ENCODE results near the gene HES7.

HES7 gene

GRCh38 chr17:8159459-8160223 is 35.7 kb upstream of the HES7 start:
- peak overlapping the region; percentile 91 for H3K27ac Mint-ChIP-seq
- H3K36me3 Mint-ChIP-seq (ENCODE audit: low read depth) = peaks cover 31% of the 10 kb centered on the region
- DNase-seq (ENCODE audit: low spot score) = no peak
- H3K27me3 Mint-ChIP-seq (ENCODE audit: low read depth) = no peaks in the 10 kb centered on the region
- peak overlapping the region; percentile 77 for H3K4me3 Mint-ChIP-seq
- H3K9me3 Mint-ChIP-seq = no peaks in the 10 kb centered on the region
- H3K4me1 Mint-ChIP-seq (ENCODE audit: low read depth) = peaks cover 51% of the 10 kb centered on the region

DNA sequence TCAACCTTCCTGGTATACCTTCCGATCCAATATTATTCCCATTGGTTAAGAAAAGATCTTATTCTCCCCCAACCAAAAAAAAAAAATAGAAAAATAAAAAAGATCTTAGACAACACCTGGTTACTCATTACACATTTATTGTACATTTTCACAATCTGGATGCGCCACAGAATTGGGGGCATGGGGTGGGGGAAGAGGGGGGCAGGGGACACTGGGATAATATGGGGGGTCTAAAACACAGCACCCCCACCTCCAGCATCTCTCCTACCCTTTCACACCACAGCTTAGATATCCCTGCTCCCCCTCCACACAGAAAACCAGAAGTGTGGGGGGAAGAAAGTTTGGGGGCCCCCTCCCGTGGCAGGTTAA is 35.1 kb upstream of the HES7 start:
- no peak for DNase-seq (ENCODE audit: low spot score)
- Mint-ChIP-seq H3K9me3 (no peaks in the 10 kb centered on the region), H3K4me3 (peak overlapping the region; percentile 25), H3K27me3 (ENCODE audit: low read depth) (no peaks in the 10 kb centered on the region), H3K27ac (peak overlapping the region; percentile 89), H3K36me3 (ENCODE audit: low read depth) (peaks cover 31% of the 10 kb centered on the region), H3K4me1 (ENCODE audit: low read depth) (peaks cover 50% of the 10 kb centered on the region)

DNA sequence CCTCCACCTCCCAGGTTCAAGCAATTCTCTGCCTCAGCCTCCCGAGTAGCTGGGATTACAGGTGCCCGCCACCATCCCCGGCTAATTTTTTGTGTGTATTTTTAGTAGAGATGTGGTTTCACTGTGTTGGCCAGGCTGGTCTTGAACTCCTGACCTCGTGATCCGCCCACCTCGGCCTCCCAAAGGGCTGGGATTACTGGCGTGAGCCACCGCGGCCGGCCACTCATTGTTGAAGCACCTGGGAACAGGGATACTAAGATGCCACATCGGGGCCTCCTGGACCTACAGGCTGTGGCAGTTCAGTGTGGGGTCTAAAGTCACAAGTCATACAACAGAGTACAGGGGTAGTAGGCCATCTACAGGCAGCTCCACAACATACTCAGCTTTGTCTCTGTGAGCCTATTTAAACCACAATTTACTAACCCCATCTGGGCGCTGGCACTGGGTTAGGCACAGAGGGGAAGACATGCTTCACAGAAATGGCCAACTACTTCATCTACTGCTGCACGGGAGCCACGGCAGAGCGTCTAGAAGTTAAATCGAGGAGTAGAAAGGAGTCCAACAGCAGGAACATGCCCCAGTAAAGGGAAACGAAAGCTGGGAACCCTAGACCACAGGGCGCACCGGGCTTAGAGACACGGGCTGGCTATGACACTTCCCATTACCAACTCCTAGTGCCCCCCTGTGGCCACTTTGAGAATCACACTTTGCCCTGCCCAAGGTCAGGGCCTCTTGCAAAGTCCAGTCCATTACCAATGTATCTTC is 34.5 kb upstream of the HES7 start:
- Mint-ChIP-seq H3K9me3 (no peaks in the 10 kb centered on the region), H3K27ac (peak overlapping the region; percentile 89), H3K36me3 (ENCODE audit: low read depth) (peaks cover 31% of the 10 kb centered on the region), H3K27me3 (ENCODE audit: low read depth) (no peaks in the 10 kb centered on the region), H3K4me3 (peak overlapping the region; percentile 25), H3K4me1 (ENCODE audit: low read depth) (peaks cover 49% of the 10 kb centered on the region)
- peak; percentile 84 for DNase-seq (ENCODE audit: low spot score)

DNA sequence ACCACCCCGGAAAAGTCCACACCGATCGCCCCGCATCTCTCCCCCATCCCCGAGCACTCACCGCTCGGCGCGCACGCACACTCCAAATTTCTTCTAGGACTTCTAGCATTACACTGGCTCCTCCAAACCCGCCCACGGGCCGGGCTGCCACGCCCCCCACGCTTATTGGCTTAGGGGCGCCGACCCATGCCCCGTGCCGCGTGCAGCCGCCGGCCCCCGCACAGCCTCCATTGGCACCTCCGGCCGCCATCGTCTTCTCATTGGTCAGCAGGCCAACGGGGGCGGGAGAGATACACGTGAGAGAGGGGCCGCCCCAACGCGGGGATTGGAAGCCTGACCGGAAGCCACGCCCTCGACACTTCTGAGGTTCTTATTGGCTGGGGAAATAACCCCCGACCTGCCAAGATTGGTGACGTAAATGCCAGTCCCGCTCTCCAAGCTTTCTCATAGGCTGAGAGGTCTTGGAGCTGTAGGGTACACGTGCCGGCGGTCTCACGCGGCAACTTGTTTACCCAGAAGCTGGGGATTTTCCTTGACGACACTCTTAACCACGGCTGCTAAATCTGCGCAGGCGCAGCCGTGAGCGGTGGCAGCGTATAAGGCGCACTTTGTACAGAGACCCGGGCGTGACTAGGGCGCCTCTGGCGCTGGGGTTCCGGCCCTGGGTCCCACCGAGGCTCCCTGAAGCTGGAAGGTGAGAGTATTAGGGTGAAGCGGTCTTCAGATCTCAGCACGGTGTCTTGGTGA is 32.5 kb upstream of the HES7 start:
- DNase-seq (ENCODE audit: low spot score) = peak; percentile 100
- peaks cover 59% of the 10 kb centered on the region for H3K4me1 Mint-ChIP-seq (ENCODE audit: low read depth)
- no peak overlapping the region for H3K4me3 Mint-ChIP-seq
- H3K9me3 Mint-ChIP-seq = no peaks in the 10 kb centered on the region
- no peak overlapping the region for H3K27ac Mint-ChIP-seq
- no peaks in the 10 kb centered on the region for H3K27me3 Mint-ChIP-seq (ENCODE audit: low read depth)
- peaks cover 27% of the 10 kb centered on the region for H3K36me3 Mint-ChIP-seq (ENCODE audit: low read depth)

GRCh38 chr17:8155996-8156245 is 32.0 kb upstream of the HES7 start:
- no peaks in the 10 kb centered on the region for H3K27me3 Mint-ChIP-seq (ENCODE audit: low read depth)
- no peak for DNase-seq (ENCODE audit: low spot score)
- H3K9me3 Mint-ChIP-seq = no peaks in the 10 kb centered on the region
- H3K4me1 Mint-ChIP-seq (ENCODE audit: low read depth) = peaks cover 55% of the 10 kb centered on the region
- no peak overlapping the region for H3K27ac Mint-ChIP-seq
- peaks cover 22% of the 10 kb centered on the region for H3K36me3 Mint-ChIP-seq (ENCODE audit: low read depth)
- no peak overlapping the region for H3K4me3 Mint-ChIP-seq

DNA sequence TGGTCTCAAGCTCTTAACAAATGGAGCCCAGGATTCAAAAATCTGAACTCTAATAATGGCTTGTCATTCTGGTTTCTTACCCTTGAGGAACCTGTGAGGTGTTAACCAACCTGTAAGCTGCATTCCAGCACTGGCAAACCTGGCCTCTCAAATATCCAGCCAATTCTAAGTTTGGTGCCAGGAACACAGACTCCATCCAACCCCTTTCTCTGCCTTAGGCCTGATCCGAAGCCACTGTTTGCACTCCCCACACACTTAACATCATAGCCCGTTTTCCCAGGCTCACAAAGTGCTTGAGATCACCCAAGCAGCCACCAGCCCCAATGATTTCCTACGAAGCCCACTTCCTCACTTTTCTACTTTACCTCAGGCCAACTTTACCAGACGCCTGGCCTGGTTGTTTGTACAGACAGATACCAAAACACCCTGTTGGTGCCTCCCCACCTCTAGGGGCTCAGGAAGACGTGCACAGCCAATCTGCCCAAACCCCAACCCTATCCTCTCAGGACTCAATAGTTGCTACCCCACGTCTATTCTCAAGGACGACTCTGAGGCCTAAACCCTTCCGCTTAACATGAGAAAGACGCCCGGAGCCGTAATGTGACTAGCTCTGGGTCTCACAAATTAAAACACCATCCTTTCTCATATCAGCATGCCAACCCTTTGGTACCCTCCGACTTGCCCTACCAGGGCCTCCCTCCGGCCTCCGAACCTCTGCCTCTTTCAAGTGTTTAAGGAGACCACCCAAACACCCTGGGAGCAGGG is 31.5 kb upstream of the HES7 start:
- no peak overlapping the region for H3K4me3 Mint-ChIP-seq
- H3K4me1 Mint-ChIP-seq (ENCODE audit: low read depth) = peaks cover 50% of the 10 kb centered on the region
- H3K36me3 Mint-ChIP-seq (ENCODE audit: low read depth) = peaks cover 18% of the 10 kb centered on the region
- no peak overlapping the region for H3K27ac Mint-ChIP-seq
- H3K9me3 Mint-ChIP-seq = no peaks in the 10 kb centered on the region
- H3K27me3 Mint-ChIP-seq (ENCODE audit: low read depth) = no peaks in the 10 kb centered on the region
- no peak for DNase-seq (ENCODE audit: low spot score)

- no peak for DNase-seq (ENCODE audit: low spot score)
- H3K27ac Mint-ChIP-seq = no peak overlapping the region
- H3K4me1 Mint-ChIP-seq (ENCODE audit: low read depth) = peaks cover 44% of the 10 kb centered on the region
- H3K9me3 Mint-ChIP-seq = no peaks in the 10 kb centered on the region
- no peaks in the 10 kb centered on the region for H3K27me3 Mint-ChIP-seq (ENCODE audit: low read depth)
- no peak overlapping the region for H3K4me3 Mint-ChIP-seq
- H3K36me3 Mint-ChIP-seq (ENCODE audit: low read depth) = peaks cover 16% of the 10 kb centered on the region
Observed at GRCh38 chr17:8154608-8155155, 30.8 kb upstream of the HES7 start.

DNA sequence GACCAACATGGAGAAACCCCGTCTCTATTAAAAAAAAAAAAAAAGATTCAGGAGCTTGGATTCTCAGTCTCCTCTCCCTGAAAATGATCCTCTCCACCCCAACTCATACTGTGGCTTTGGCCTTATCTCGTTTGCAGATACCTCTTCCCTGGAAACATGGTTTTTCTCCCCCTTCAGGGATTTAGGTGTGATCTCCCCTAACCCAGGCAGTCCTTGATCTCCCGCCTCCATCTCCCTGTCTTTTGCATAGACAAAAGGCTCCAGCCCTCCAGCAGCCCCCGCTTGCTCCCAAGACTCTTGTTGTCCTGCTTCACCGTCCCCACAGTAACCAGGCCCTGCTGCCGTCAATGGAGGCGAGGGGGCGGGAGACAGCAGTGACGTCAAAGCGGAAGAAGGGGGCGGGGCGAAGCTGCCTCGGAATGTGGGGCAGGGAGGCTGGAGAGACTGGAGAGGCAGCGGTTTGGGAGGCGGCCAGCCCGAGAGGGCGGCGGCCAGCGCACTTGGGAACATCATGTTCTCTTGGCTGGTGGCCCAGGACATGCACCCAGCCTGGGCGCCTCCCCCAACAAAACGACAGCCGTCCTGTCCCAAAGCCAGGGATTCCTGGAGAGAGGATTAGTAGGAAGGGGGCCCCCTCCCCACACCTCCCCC is 30.2 kb upstream of the HES7 start:
- H3K36me3 Mint-ChIP-seq (ENCODE audit: low read depth) = peaks cover 15% of the 10 kb centered on the region
- no peaks in the 10 kb centered on the region for H3K27me3 Mint-ChIP-seq (ENCODE audit: low read depth)
- H3K9me3 Mint-ChIP-seq = no peaks in the 10 kb centered on the region
- DNase-seq (ENCODE audit: low spot score) = peak; percentile 87
- H3K4me1 Mint-ChIP-seq (ENCODE audit: low read depth) = peaks cover 43% of the 10 kb centered on the region
- no peak overlapping the region for H3K4me3 Mint-ChIP-seq
- H3K27ac Mint-ChIP-seq = no peak overlapping the region

DNA sequence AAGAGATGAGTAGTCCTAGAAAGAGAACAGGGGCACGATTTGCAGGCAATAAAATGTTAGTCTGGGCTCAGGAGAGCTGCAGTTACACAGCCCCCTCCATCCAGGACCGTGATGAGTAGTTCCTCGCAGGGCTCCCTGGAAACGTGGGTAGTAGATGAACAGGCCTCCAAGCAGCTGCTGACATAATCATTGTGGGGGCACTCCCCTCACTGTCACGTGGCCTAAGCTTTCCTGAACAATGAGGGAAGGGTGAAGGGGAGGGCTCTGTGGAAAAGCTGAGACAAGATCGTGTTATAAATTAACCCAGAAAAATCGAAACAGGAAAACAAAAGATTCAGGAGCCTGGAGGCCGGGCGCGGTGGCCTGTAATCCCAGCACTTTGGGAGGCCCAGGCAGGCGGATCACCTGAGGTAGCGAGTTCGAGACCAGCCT is 29.6 kb upstream of the HES7 start:
- Mint-ChIP-seq H3K36me3 (ENCODE audit: low read depth) (peaks cover 10% of the 10 kb centered on the region), H3K4me3 (peak overlapping the region; percentile 95), H3K4me1 (ENCODE audit: low read depth) (peaks cover 39% of the 10 kb centered on the region), H3K27ac (no peak overlapping the region), H3K27me3 (ENCODE audit: low read depth) (no peaks in the 10 kb centered on the region), H3K9me3 (no peaks in the 10 kb centered on the region)
- peak; percentile 72 for DNase-seq (ENCODE audit: low spot score)

DNA sequence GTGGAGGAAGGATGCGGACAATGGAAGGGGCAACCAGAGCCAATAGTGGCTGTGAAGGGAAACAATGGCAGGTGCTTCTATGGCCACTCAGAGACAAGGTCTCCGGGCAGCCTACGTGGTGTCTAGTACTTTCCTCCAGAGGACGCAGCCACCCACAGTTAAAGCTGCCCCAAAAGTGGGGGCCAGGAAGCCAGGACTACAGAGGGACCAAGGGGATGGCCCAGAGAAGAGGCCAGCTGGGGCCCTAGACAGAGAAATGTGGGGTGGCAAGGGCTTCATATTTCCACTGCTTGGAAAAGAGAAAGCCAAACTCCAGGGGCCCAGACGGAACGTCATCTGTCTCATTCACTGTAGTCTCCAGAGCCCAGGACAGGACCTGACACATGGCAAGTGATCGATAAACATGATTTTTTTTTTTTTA is 29.1 kb upstream of the HES7 start:
- H3K27me3 Mint-ChIP-seq (ENCODE audit: low read depth) = no peaks in the 10 kb centered on the region
- peak overlapping the region; percentile 95 for H3K4me3 Mint-ChIP-seq
- H3K36me3 Mint-ChIP-seq (ENCODE audit: low read depth) = peaks cover 9% of the 10 kb centered on the region
- H3K4me1 Mint-ChIP-seq (ENCODE audit: low read depth) = peaks cover 35% of the 10 kb centered on the region
- H3K9me3 Mint-ChIP-seq = no peaks in the 10 kb centered on the region
- H3K27ac Mint-ChIP-seq = no peak overlapping the region
- no peak for DNase-seq (ENCODE audit: low spot score)

- DNase-seq (ENCODE audit: low spot score) = peak; percentile 93
- Mint-ChIP-seq H3K4me1 (ENCODE audit: low read depth) (peaks cover 35% of the 10 kb centered on the region), H3K27ac (peak within 1 kb of the TSS; percentile 92), H3K27me3 (ENCODE audit: low read depth) (no peaks in the 10 kb centered on the region), H3K36me3 (ENCODE audit: low read depth) (peaks cover 13% of the 10 kb centered on the region), H3K4me3 (peak within 1 kb of the TSS; percentile 95), H3K9me3 (no peaks in the 10 kb centered on the region)
Observed at GRCh38 chr17:8152112-8152775, 28.3 kb upstream of the HES7 start, which contains the start of gene PER1. Gene PER1 (minus strand): TSS chr17:8152404. CDS start chr17:8150706, 1,698 bp downstream.

DNA sequence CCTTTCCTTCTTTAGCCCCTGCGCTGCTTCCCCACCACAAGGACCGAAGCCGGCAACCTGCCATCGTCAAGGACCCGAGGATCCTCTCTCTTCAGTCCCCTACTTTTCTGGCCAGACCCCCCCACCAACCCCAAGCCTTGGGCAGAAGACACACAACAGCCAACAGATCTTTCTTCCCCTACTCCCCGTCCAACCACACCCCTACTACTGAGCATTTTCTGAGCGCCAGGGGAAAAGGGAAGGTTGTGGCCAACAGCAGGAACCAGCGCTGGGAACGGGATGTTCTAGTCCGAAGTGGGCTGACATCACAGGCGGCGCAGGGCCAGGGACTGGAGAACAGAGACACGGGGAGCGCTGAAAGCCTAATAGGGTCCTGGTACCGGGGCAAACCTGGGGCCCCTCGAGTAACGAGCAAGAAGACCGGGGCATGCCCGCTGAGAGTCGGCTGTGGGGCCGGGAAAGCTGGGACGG is 27.8 kb upstream of the HES7 start:
- Mint-ChIP-seq H3K4me3 (peak overlapping the region; percentile 95), H3K4me1 (ENCODE audit: low read depth) (peaks cover 35% of the 10 kb centered on the region), H3K27me3 (ENCODE audit: low read depth) (no peaks in the 10 kb centered on the region), H3K27ac (peak overlapping the region; percentile 92), H3K9me3 (no peaks in the 10 kb centered on the region), H3K36me3 (ENCODE audit: low read depth) (peaks cover 17% of the 10 kb centered on the region)
- DNase-seq (ENCODE audit: low spot score) = peak; percentile 28
